T-helper 2 cell treated with Interferon-gamma antibody and Interleukin-4, amounts not matched to agents 100 ng/mL and 5 ng/mL, for 36 hours (primary cell): ENCODE measurements around the gene MT1M. TPM values are rescaled to one million over a fixed set of nuclear protein-coding genes. Genes with fewer than 3 reads are reported as not detected.

Experiments used
- intact Hi-C: fragments of 100-400 bp; cut with micrococcal nuclease; formaldehyde crosslinking; loops from one replicate; pipeline ENCODE4 v1.15.1; 2023
- total RNA-seq: library from RNA; stranded (reverse); gene quantifications from 2 replicates; pipeline ENCODE4 v1.2.3, GENCODE V29; 2022

Gene MT1M
- total RNA-seq, 1 donor from 2014 or later = not detected

DNA sequence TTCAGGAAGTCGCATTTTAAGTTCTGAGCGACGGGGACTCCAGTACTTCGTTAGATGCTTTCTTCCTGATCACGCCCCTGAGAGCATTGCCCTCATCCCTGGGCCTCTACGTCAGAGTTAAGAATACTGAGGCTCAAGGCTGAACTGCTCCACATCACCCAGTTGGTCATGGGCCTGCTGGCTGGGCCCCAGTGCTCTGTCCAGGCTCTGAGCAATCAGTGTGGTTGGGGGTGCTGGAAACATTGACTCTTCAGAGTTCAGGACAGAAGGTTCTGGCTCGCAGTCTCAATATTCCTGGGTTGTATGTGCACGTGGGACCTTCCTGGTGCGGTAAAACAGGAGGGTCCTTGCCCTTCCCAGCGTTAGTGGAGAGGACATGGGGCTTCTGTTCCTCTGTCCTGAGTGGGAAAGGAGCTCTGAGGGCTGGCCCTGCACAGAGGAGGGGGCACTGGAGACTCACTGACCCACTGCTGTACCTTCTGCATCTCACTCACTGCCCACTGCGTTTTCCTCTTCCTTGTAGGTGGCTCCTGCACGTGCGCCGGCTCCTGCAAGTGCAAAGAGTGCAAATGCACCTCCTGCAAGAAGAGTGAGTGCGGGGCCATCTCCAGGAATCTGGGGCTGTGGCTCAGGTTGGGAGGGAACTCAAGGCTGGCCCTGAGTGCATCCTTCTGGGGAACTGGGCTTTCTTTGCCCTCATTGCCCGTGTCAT lies 6.4 kb upstream of the MT1M start:
- intact Hi-C loops = loop anchor here (1.0 to 2.0 kb wide), 3 partner anchors 17 to 56 kb away; partner anchors contain the start of genes MT1X and MT2A

DNA sequence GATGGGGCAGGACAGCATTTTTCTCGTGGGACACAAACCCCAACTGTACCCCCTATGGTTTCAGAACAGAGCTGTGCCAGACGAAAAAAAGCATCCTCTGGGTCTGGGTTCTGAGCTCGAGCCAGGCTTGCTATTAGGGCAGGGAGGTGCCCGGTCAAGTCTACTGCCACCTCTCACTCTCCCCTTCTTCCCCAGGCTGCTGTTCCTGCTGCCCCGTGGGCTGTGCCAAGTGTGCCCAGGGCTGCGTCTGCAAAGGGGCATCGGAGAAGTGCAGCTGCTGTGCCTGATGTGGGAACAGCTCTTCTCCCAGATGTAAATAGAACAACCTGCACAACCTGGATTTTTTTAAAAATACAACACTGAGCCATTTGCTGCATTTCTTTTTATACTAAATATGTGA lies 5.8 kb upstream of the MT1M start:
- intact Hi-C loops = no loop called here

DNA sequence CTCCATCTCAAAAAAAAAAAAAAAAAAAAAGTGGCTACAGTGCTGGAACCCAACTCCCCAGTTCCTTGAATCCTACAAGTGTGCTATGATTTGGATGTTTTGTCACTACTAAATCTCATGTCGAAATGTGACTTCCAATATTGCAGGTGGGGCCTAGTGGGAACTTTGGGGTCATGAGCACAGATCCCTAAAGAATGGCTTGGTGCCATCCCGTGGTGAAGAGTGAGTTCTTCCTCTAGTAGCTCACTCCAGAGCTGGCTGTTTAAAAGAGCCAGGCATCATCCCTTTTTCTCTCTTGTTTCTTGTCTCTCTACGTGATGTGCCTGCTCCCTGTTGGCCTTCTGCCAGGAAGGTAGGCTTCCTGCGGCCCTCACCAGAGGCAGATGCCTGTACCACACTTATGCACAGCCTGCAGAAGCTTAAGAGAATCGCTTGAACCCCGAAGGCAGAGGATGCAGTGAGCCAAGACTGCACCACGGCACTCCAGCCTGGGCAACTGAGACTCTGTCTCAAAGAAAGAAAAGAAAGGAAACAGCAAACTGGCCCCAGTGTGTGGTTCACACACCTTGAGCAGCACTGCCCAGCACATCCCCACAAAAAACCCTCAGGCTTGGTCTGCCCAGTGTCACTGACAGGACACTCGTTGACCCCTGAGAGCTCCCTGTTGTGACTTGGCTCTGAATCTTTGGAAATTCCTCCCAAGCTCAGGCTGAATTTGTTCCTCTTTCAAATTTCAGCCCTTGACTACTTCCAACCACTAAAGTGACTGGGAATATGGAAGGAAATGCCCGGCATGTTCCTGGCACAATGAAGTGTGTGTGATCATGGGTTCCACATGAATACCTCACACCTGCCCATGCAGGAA lies 3.7 kb upstream of the MT1M start:
- intact Hi-C loops = no loop called here

DNA sequence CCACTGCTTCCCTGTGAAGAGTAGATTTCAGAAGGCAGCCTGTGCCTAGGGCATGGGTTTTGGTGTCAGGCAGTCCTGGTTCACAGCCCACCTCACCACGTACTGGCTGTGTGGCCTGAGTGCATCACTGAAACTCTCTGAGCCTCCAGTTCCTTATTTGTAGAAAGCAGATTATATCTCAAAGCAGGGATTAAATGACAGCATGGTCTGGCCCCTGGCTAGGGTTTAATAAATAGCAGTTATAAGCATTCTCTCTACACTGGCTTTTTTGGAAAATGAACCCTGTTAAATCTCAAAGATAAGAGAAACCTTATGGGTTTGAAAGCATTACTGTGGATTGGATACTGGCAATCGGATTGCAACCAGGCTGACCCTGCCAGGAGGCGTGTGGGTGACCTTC lies 2.9 kb upstream of the MT1M start:
- intact Hi-C loops = no loop called here

DNA sequence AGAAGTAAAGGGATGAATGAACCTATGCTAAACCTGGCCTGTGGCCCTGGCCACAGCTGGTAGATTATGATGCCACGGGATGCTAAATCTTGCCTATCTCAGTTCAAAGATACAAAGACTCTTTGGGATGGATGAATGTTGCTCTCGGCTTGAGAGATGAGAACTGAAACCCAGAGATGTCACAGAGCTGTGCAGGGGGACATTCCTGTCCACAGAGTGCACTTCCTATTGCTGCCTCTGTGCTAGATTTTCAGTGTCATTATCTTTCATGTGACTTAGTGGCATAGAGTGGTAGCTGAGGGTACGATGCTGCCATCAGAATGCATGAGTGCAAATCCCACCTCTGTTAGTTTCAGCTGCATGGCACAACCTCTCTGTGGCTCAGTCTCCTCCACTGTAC lies 2.3 kb upstream of the MT1M start:
- intact Hi-C loops = no loop called here

DNA sequence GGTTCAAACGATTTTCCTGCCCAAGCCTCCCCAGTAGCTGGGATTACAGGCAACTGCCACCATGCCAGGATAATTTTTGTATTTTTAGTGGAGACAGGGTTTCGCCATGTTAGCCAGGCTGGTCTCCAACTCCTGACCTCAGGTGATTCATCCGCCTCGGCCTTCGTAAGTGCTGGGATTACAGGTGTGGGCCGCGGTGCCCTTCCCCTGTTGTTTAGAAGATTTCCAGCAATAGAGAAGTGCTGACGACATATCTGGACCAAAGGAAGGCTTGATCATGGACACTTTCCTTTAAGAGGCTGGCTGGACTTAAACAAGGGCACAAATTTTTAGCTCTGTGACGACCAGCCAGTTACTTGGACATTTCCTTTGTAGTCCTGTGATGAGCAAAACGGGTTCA lies 1.3 kb upstream of the MT1M start:
- intact Hi-C loops = no loop called here

DNA sequence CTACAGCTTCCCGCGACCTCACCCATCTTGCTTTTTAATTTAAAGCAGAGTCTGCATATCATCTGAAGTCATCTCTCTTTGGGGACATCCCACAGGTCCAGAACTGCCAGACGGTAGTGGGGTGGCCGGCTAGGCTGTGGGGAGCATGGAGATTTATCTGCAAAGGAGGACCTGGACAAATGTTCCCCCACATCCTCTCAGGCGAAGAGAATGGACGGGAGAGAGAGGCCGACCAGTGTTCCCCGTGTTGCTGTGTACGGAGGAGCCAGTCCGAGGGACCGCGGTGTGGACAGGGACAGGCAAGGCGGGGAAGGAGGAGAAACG lies 665 bp upstream of the MT1M start:
- intact Hi-C loops = no loop called here

DNA sequence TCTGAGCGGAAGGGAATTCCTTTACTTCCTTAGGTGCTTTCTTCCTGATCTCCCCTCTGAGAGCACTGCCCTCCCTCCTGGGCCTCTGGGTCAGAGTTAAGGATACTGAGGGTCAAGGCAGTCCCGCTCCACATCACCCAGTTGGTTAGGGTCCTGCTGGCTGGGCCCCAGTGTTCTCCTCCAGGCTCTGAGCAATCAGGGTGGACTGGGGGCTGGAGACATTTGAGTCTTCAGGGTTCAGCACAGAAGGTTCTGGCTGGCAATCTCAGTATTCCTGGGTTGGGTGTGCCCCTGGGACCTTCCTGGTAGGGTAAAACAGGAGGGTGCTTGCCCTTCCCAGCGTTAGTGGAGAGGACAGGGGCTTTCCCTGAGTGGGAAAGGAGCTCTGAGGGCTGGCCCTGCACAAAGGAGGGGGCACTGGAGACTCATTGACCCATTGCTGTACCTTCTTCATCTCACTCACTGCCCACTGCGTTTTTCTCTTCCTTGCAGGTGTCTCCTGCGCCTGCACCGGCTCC lies 448 bp downstream of the MT1M start:
- intact Hi-C loops = no loop called here

DNA sequence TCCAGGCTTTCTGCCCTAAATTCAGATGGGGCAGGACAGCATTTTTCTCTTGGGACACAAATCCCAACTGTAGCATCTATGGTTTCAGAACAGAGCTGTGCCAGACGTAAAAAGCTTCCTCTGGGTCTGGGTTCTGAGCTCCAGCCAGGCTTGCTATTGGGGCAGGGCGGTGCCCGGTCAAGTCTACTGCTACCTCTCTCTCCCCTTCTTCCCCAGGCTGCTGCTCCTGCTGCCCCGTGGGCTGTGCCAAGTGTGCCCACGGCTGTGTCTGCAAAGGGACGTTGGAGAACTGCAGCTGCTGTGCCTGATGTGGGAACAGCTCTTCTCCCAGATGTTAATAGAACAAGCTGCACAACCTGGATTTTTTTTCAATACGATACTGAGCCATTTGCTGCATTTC lies 1.1 kb downstream of the MT1M start:
- intact Hi-C loops = no loop called here

DNA sequence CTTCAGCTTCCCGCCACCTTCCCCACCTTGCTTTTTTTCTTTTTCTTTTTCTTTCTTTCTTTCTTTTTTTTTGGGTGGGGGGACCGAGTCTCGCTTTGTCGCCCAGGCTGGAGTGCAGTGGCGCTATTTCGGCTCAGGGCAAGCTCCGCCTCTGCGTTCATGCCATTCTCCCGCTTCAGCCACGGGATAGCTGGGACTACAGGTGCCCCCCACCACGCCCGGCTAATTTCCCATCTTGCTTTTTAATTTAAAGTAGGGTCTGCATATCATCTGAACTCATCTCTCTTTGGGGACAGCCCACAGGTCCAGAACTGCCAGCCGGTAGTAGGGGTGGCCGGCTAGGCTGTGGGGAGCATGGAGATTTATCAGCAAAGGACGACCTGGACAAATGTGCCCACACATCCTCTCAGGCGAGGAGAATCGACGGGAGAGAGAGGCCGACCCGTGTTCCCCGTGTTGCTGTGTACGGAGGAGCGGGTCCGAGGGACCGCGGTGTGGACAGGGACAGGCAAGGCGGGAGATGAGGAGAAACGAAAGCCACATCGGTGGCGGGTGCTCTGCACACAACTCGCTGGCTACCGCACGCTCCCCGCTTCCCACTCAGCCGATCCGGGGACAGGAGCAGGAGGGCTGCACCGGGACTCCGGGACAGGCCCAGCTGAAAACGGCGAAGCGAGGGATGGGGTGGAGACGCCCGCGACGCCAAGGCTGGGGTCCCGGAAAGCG lies 2.4 kb downstream of the MT1M start:
- intact Hi-C loops = no loop called here

DNA sequence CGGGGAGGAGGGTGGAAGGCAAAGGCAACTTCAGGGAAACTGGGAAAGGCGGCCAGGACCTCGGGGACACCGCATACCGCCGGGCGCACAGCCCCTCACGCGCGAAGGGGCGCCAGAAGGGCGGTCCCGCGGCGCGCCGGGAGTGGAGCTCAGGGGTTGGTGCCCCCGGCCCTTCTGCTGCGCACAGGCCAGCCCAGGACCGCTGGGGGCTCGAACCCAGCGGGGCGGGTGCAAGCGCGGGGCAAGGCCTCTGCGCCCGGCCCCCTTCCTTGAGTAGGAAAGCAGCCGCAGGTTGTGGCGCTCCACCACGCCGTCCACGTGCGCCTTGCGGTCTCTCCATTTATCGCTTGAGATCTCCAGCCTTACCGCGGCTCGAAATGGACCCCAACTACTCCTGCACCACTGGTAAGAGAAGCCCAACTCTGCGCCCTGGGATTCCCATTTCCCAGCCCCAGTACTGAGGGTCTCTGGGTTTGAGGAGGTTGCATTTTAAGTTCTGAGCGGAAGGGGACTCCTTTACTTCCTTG lies 3.0 kb downstream of the MT1M start:
- intact Hi-C loops = no loop called here

DNA sequence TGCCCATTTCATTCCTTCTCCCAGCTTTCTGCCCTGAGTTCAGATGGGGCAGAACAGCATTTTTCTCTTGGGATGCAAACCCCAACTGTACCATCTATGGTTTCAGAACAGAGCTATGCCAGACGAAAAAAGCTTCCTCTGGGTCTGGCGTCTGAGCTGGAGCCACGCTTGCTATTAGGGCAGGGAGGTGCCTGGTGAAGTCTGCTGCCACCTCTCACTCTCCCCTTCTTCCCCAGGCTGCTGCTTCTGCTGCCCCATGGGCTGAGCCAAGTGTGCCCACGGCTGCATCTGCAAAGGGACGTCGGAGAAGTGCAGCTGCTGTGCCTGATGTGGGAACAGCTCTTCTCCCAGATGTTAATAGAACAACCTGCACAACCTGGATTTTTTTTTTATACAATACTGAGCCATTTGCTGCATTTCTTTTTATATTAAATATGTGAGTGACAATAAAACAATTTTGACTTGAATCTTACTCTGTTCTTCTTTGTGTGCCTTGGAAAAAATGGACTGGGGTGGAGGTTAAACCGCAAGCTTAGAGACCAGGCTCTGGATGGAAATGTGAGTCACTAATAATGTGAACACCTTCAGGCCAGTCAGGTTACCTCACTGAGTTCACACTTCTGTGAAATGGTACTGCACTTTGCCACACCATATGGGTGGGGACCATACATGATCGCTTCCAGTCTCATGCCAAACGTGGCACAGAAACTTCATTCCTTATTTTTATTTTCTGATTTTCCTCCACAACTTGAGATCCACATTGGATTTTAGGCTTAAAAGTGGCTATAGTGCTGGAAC lies 4.4 kb downstream of the MT1M start:
- intact Hi-C loops = no loop called here

DNA sequence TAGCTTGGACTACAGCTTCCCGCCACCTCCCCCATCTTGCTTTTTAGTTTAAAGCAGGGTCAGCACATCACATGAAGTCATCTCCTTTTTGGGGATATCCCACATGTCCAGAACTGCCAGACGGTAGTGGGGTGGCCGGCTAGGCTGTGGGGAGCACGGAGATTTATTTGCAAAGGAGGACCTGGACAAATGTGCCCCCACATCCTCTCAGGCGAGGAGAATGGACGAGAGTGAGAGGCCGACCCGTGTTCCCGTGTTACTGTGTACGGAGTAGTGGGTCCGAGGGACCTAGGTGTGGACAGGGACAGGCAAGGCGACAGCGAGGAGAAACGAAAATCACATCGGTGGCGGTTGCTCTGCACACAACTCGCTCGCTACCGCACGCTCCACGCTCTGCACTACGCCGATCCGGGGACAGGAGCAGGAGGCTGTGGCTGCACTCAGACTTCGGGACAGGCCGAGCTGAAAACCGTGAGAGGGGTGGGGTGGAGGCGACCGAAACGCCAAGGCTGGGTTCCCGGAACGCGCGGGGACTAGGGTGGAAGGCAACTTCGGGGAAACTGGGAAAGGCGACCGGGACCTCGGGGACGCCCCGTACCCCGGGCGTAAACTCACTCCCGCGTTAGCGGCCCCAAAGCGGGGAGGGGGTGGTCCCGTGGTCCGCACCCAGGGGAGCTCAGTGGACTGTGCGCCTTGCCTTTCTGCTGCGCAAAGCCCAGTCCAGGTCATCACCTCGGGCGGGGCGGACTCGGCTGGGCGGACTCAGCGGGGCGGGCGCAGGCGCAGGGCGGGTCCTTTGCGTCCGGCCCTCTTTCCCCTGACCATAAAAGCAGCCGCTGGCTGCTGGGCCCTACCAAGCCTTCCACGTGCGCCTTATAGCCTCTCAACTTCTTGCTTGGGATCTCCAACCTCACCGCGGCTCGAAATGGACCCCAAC lies 5.6 kb downstream of the MT1M start, which contains the start of gene MT1A:
TSS of gene MT1A (plus strand) at position 853 of the 937 bp plus-strand sequence. CDS start at position 926, 73 bp downstream.
- intact Hi-C loops = loop anchor here (2.0 kb wide), 1 partner anchor 21 kb away; no protein-coding TSS in a partner anchor

DNA sequence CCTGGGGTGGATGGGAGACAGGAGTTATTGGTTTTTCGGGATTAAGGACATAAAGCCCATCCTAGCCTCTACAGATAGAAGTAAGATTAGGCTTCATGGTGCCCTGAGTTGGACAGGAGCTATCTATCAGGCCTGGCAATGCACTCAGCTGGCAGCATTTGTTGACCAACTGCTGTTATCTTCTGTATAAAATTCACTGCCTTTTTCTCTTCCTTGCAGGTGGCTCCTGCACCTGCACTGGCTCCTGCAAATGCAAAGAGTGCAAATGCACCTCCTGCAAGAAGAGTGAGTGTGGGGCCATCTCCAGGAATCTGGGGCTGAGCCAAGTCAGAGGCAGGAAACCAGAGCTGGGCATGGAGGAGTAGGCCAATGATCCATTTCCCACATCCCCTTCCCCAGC lies 6.6 kb downstream of the MT1M start:
- intact Hi-C loops = loop anchor here (2.0 kb wide), 1 partner anchor 22 kb away; no protein-coding TSS in a partner anchor

DNA sequence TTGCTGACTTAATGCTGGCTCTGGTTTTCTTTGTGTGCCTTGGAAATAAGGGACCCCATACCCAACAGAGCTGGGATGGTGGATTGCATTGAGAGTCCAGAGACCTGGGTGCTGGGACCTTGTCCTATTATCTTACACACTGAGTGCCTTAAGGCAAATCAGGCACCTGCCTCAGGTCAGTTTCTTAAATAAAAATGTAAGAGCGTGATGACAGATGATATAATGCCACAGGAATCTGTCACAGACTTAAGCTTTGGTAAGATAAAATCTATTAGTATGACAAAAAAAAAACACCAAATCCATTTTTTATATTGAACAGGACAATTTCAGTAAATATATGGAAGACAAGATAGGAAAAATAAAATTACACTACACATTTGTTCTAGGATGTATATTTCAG lies 7.6 kb downstream of the MT1M start:
- intact Hi-C loops = loop anchor here (5.0 kb wide), 1 partner anchor 42 kb away; the partner anchor contains the start of gene MT1X

DNA sequence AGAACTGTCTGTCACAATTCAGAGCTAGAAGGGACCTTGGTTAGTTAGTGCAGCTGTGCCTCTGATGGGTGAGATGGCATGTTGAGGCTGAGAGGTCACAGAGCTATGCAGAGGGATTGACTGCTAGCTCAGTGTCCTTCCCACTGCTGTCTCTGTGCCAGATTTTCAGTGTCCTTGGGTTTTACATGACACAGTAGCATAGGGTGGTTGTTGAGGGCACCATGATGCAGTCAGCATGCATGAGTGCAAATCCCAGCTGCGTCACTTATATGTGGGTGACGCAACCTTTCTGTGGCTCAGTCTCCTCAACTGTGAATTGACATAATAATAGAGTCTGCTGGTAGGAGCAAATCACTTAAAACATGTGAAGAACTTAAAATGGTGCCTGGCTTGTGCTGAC lies 8.7 kb downstream of the MT1M start:
- intact Hi-C loops = loop anchor here (5.0 kb wide), 1 partner anchor 41 kb away; the partner anchor contains the start of gene MT1X

DNA sequence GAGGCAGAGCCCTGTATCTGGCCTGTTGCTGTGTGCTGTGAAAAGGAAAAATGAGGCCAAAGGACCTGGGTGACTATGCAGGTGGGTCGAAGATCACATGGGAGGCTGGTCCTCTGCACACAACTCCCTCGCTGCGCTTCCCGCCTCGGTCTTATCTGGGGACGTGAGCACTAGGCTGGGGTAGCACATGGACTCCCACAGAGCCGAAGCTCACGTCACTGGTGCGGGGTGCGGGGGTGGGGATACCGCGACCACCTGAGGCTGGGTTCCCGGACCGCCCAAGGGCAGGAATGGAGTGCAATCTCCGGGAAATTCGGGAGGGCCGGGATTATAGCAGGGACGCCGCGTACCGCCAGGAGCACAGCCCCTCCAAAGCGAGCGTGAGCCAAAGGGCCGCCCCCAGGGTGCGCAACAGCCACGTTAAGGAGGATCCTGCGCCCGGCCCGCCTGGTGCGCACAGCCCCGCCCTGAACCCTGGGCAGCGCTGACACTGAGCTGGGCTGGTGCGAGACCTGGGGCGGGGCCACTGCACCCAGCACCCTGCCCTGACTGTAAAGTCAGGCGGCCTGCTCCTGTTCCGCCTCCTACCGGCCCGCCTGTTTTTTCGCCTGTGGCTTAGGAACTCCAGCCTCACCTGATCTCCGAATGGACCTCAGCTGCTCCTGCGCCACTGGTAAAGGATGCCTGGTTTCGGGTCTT lies 10.8 kb downstream of the MT1M start:
- intact Hi-C loops = loop anchor here (2.0 to 5.0 kb wide), 5 partner anchors 14 to 66 kb away; partner anchors contain the start of genes MT1E, MT1F and MT1X

DNA sequence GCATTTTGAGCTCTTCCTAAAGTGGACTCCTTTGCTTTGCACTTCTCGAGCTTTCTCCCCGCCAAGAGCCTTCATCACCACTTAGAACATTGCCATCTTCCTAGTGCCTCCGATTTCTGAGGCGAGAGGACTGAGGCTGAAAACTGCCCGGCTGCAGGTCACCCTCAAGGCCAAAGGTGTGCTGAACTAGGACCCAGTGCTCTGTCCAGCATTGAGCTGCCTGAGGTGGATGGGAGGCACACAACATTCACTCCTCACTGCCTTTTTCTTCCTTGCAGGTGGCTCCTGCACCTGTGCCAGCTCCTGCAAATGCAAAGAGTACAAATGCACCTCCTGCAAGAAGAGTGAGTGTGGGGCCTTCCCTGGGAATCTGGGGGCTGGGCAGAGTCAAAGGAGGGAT lies 11.4 kb downstream of the MT1M start:
- intact Hi-C loops = loop anchor here (2.0 to 5.0 kb wide), 5 partner anchors 13 to 67 kb away; partner anchors contain the start of genes MT1E, MT1F and MT1X
